NCI-H345 treated with DMSO at 0.1 percent for 48 hours (cell line): ENCODE results near the gene ISOC1.

Experiments
- DNase-seq: peaks from one replicate; lab custom pipeline; 2025; ENCODE audit not compliant: unreplicated experiment; lab: John Stamatoyannopoulos, UW

ISOC1 gene

GRCh38 chr5:129094087-129094923 lies at the start of gene ISOC1:
ISOC1 (plus strand) TSS chr5:129094749; CDS start chr5:129094767, 18 bp downstream.
- peak; percentile 70 for DNase-seq

DNA sequence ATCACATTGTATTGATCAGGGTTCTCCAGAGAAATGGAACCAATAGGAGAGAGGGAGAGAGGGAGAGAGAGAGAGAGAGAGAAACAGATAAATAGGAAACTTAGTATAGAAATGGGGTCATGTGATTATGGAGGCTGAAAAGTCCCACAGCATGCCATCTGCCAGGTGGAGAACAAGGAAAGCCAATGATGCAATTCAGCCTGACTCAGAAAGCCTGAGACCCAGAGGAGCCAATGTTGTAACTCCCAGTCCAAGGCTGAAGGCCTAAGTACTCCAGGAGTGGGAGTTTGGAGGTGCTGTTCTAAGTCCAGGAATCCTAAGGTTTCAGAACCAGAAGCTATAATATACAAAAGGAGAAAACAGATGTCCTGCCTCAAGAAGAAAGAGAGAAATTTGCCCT lies 48.4 kb upstream of the ISOC1 start:
- DNase-seq: no peak

DNA sequence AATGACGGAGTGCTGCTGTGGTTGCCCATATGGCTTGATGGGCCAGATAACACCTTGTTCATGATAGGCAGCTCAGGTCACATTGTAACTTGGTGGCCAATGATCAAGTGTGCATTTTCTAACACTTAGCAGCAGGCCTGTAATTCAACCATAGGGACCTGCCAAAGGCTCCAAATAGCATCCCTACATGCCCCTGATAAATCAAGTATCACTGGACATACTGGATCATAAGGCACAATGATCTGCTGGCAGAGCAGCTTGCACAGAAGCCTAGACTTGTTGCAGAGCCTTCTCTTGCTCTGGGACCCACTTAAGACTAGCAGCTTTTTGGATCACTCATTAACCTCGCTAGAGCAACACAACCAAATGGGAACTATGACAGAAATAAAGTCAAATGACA lies 46.0 kb upstream of the ISOC1 start:
- DNase-seq: no peak

- no peak for DNase-seq
Observed at GRCh38 chr5:129049126-129049799, 45.3 kb upstream of the ISOC1 start.

DNA sequence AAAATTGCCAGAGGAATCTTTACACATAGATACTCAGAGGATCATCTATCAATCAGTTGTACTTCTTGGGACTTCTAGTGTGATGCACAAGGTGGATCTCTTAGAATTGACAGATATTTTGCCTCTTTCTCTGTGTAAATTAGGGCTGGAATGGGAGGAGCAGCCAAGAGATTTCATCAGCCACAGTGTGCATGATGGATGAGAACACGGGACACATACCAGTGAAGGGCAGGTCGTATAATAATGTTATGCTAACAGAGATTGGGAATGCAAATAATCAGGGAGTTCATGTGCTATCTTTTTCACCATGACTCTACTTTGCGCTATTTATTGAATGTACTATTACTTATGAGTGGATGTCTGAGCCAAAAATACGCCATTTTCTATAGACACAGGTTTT lies 43.3 kb upstream of the ISOC1 start:
- no peak for DNase-seq

GRCh38 chr5:129053438-129053837 lies 41.1 kb upstream of the ISOC1 start:
- DNase-seq: no peak

GRCh38 chr5:129057329-129057728 lies 37.2 kb upstream of the ISOC1 start:
- no peak for DNase-seq

DNA sequence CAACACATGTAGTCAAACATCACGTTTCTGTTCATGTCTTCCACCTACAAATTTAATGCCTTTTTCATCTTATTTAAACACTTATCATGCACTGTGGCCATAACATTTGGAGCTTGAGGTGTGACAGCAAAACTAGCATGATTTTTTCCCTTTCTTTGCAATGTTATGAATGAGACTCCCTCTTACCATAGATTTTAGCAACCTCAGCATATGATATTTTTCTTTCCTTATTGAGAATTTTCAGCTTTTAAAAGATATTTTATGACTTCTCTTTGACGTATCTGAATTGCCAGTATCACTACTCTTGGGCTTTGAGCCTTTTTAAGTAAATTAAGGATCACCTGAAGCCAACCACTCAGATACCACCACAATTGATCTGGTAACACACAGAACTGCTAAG lies 32.7 kb upstream of the ISOC1 start:
- no peak for DNase-seq

- DNase-seq: peak; percentile 0
Observed at GRCh38 chr5:129063483-129064113, 31.0 kb upstream of the ISOC1 start.

DNA sequence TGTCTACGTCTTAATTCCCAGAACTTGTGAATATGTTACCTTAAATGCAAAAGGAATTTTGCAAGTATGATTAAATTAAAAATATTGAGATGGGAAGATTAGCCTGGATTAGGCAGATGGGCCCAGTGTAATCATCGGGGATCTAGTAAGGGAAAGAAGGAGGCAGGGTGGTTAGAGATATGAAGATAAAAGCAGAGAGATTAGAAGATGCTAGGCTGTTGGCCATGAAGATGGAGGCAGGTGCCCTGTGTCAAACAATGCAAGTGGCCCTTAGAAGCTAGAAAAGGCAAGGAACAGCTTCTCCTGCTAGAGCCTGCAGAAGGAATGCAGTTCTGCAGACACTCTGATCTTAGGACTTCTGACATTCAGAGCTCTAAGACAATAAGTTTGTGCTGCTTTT lies 28.8 kb upstream of the ISOC1 start:
- DNase-seq: no peak

- DNase-seq: no peak
Observed at GRCh38 chr5:129067745-129068144, 26.8 kb upstream of the ISOC1 start.

GRCh38 chr5:129069292-129069691 lies 25.3 kb upstream of the ISOC1 start:
- DNase-seq: no peak

DNA sequence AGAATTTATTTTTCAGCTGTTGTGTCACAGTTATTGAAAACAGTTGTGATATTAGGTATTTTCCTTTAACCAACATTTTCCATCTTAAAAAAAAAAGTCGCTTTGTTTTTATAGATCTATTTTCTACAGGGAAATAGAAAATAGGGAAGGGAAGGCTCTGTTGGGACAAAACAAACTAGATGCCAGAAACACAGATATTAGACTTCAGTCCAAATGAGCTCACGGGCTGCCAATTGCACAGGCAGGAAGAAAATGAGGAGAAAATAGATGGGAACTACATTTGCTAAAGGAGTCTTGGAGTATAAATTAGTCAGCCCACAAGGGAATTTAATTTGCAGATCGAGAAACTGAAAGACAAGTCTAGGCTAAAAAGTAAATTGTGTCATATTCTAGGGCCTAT lies 21.4 kb upstream of the ISOC1 start:
- DNase-seq: no peak

- no peak for DNase-seq
Observed at GRCh38 chr5:129074903-129075302, 19.6 kb upstream of the ISOC1 start.

- DNase-seq: no peak
Observed at GRCh38 chr5:129077433-129078075, 17.0 kb upstream of the ISOC1 start.

- no peak for DNase-seq
Observed at GRCh38 chr5:129078247-129078646, 16.3 kb upstream of the ISOC1 start.

DNA sequence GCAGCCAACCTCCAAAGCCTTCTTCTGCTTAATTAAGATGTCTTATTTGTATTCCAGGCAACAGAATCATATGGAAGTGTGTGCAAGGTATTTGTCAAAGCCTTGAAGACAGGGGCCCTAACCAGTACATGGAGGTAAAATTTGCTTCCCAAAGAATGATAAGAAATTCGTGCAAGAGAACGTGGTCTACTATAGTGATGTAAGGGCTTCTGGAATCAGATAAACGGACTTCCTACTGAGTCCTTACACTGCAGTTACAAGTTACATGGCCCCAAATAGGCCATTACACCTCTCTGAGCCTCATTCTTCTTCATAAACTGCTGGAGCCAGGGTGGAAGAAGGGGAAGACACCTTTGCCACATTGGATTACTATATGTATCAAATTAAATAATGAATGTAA lies 15.9 kb upstream of the ISOC1 start:
- no peak for DNase-seq

- no peak for DNase-seq
Observed at GRCh38 chr5:129079496-129079895, 15.1 kb upstream of the ISOC1 start.

DNA sequence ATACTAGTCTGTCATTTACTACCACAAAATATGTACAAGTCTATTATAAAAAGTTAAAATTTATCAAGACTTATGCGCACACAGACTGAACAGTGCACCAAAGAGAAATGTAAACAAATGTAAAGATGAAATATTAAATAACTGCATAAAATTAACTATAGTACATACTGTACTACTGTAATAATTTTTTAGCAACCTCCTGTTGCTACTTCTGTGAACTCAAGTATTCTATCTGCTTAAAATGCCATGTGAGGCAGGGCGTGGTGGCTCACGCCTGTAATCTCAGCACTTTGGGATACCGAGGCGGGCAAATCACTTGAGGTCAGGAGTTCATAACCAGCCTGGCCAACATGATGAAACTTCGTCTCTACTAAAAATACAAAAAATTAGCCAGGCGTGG lies 13.8 kb upstream of the ISOC1 start:
- DNase-seq: no peak

DNA sequence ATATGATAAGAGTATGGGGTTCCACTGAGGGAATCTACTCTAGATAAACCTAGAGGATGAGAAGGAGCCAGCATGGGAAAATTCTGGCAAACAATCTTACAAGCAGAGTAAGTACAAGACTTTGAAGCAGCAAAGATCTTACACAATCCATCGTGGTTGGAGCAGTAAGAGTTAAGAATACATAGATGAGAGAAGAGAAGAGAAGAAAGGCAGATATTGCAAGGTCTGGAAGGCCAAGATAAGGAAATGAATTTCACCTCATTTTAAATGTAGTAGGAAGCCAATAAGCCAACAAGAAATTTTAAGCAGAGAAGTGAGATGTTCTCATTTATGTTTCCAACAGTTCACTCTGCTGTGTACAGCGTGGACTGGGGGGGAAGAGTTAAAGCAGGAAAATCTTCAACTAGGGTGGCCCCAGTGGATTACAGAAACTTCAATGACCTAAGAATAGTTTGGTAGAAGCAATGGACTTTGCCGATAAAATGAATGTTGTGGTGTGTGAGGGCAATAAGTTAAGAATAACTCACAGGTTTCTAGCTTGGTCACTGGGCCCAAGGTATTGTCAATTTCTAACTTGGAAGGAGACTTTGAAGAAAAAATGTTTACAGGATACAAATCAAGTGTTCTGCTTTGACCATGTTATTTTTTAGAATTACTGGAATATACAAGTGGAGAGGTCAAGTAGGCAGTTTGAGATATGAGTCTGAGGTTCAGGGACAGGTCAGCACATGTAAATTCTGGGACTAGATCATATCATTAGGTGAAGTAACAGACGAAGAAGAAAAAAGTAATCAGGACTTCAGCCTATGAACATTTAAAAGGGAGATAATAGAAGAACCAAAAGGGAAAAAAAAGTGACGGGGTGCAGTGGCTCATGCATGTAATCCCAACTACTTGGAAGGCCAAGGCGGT lies 12.1 kb upstream of the ISOC1 start:
- DNase-seq: no peak
